ENCODE data around the gene RABAC1. TPM values are rescaled to one million over a fixed set of nuclear protein-coding genes. Genes with fewer than 3 reads are reported as not detected.

The RABAC1 gene
- total and polyA plus RNA-seq, 10 of the 15 experiments (the other 5 are each of a cell fraction or from before 2014, with no cell fraction given): 10.9 to 115 (median 49.2) TPM

GRCh38 chr19:41911889-41912731 is 47.0 kb downstream of the RABAC1 start (continued):
- TF ChIP-seq, protein P1, sequence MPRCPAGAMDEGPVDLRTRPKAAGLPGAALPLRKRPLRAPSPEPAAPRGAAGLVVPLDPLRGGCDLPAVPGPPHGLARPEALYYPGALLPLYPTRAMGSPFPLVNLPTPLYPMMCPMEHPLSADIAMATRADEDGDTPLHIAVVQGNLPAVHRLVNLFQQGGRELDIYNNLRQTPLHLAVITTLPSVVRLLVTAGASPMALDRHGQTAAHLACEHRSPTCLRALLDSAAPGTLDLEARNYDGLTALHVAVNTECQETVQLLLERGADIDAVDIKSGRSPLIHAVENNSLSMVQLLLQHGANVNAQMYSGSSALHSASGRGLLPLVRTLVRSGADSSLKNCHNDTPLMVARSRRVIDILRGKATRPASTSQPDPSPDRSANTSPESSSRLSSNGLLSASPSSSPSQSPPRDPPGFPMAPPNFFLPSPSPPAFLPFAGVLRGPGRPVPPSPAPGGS (IDR thresholded peaks at IDR 0.05; ENCODE audit: borderline replicate concordance, insufficient read depth, low read depth, low read length, poor library complexity, severe bottlenecking): peak; percentile 8
- TF ChIP-seq POLR2AphosphoS2 (IDR thresholded peaks at IDR 0.05; ENCODE audit: low read depth, low read length) (0 out of 2 replicates have a peak, but pooled peaks have one; percentile 49), HDGF (IDR thresholded peaks at IDR 0.05) (no peak), POLR2AphosphoS5 (IDR thresholded peaks at IDR 0.05; ENCODE audit: low read length) (peak; percentile 43; the same call in 1 of the 2 replicates), PBX3 (IDR thresholded peaks at IDR 0.05; ENCODE audit: insufficient replicate concordance, low read depth, low read length) (no peak), PKNOX1 (IDR thresholded peaks at IDR 0.05) (no peak), SPI1 (IDR thresholded peaks at IDR 0.05; ENCODE audit: borderline replicate concordance, insufficient read depth, low read depth, low read length) (no peak)
- TF ChIP-seq, protein P2, sequence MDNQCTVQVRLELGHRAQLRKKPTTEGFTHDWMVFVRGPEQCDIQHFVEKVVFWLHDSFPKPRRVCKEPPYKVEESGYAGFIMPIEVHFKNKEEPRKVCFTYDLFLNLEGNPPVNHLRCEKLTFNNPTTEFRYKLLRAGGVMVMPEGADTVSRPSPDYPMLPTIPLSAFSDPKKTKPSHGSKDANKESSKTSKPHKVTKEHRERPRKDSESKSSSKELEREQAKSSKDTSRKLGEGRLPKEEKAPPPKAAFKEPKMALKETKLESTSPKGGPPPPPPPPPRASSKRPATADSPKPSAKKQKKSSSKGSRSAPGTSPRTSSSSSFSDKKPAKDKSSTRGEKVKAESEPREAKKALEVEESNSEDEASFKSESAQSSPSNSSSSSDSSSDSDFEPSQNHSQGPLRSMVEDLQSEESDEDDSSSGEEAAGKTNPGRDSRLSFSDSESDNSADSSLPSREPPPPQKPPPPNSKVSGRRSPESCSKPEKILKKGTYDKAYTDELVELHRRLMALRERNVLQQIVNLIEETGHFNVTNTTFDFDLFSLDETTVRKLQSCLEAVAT (IDR thresholded peaks at IDR 0.05): no peak
- TF ChIP-seq, protein P3, sequence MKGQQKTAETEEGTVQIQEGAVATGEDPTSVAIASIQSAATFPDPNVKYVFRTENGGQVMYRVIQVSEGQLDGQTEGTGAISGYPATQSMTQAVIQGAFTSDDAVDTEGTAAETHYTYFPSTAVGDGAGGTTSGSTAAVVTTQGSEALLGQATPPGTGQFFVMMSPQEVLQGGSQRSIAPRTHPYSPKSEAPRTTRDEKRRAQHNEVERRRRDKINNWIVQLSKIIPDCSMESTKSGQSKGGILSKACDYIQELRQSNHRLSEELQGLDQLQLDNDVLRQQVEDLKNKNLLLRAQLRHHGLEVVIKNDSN (IDR thresholded peaks at IDR 0.05; ENCODE audit: borderline replicate concordance, extremely low read length, insufficient read depth, low read depth, low read length): no peak
